Dedifferentiated amniotic fluid mesenchymal stem cell (primary cell): Measurements from ENCODE around the gene HTRA1.

ENCODE experiments used
- DNase-seq: peaks from one replicate; pipeline ENCODE4 v3.0.0-alpha.2; 2016; ENCODE audit errors: extremely low spot score

The HTRA1 gene

DNA sequence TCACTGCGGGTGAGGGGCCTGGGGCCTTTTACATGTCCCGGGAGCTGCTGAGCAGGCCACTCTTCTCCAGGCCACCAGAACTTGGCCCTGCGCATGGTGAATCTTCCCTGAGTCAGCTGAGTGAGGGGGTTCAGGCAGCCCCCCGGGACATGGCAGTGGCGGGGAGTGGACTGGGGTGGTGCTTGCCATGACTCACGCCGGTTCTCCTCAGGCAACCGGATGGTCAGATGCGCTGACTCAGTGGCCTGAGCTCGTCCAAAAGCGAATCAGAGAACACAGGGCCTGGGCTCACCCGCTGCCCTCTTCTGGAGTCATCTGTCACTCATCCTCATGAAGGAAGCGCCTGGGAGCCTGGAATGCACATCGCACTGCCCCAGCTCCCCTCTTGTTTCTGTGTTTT, 33.5 kb downstream of the HTRA1 start:
- DNase-seq, result peak; percentile 80

DNA sequence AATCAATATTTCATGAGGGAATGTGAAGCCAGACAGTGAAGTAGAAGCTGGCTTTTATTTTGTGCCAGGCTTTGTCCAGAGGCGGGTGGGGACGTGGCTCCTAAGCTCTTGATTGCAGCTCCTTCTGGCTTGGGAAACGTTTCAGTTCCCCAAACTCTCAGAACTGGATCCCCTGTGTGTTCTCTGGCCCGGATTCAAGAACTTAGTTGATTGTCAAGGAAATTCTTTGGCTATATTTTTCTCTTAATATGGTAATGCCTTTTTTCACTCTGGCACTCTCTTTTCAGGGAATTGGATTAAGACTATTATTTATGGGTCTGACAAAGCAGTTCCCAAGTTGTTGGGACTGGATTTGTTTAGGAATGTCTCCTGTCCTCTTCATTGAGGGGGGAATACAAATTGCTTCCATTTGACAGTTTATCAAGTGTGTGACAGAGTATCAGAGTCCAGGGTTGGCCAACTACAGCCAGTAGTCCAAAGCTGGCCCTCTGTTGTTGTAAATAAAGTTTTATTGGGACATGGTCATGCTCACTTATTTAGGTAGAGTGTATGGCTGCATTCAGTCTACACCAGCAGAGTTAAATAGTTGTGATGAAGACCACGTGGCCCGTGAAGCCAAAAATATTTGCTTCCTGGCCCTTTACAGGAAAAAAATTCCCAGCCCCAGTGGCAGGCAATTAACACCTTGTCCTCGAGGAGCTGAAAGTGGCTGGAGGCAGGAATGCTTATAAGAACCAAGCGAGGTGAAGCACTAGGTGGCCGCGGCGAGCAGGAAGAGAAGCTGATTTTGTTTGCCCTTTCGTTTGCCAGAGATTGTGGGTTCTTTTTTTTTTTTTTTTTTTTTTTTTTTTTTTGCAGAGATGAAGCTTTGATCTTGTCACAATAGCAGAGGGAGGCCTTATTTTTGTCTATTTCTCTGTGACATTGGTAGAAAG, 34.3 kb downstream of the HTRA1 start:
- DNase-seq, result peak; percentile 84

DNA sequence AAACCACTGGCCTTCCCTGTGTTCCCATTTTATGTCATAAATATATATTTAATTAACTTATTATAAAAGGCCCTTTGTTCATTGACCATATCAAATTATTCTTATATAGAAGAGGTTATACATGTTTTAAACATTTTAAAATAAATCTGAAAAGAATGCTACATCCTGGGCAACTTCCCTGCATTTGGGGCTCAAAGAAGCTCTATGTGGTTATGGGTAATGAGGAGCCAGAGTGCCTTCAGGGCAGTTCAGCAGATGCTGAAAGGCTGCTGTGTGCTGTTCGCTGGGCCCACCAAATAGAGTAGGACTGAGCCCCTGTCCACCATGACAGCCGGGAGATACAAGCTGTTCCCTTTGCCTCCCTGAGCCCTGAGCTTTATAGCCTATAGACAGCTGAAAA, 35.9 kb downstream of the HTRA1 start:
- no peak for DNase-seq

DNA sequence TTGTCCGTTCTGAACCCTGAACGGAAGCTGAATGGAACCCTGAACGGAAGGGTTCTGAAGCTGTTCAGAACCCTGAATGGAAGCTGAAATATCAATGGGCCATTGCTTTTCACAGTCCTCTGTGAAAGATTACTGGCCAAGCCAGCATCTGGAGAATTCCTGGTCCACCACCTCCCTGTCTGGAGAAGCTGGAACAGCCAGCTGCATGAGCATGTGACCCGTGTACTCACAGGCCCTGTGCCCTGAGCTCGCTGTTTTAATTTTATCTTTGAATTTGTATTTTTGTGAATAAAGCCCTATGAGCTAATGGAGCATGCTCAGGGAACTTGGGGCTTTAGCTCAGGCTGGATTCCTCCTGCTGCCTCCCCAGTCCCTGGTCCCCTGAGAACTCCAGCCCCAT, 37.2 kb downstream of the HTRA1 start:
- DNase-seq, result no peak

DNA sequence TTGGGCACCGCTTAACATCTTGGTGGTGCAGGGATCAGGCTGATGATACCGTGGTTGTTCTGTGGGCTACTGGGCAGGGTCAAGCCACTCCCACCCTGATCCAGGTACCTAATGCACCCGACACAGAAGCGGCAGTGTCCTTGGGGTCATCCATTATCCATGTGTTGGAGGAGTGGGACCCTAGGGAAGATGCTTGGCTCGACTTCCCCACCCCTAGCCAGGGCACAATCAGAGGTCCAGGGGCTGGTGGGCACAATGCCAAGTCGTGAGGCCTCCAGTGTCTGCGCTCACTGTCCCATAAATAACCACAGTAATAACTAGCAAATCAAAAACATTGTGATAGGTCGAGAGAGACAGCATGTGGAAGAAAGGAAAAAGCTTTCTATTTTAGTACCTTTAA, 37.7 kb downstream of the HTRA1 start:
- DNase-seq, result no peak

DNA sequence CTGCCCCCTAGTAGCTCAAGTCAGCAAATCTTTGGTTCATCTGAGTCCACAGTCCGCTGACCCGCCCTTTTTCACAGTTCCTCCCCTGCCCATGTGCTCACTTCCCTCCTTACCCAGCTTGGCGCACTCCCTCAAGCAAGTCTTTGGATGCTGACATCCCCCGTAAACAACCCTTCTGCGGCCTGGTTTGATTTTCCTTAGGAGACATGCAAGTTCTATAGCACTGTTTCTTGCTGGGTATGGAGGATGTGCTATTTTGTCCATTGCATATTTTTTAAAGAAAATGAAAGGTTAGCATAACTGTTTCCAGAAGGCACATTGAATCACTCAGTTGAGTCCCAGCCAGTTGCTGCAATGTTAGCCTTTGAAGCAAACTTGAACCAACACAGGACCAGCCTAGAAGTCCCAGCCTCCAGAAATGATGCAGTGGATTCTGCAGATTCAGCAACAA, 38.2 kb downstream of the HTRA1 start:
- peak; percentile 63 for DNase-seq

DNA sequence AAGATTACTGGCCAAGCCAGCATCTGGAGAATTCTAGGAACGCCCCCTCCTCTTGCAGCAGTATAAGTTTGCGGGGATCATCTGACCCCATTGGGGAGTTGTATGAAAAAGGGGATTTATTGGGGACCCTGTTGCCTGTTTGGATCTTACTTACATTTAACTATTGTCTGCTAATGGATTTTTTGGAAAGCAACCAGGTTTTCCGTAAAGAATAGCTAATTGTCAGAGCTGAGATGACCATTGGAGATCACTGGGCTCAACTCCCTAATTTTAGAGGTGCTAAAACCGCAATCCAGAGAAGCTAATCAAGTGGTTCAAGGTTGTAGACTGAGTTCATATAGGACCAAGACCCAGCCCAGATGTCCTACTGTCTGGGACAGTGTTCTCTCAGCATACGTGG, 38.8 kb downstream of the HTRA1 start:
- no peak for DNase-seq

DNA sequence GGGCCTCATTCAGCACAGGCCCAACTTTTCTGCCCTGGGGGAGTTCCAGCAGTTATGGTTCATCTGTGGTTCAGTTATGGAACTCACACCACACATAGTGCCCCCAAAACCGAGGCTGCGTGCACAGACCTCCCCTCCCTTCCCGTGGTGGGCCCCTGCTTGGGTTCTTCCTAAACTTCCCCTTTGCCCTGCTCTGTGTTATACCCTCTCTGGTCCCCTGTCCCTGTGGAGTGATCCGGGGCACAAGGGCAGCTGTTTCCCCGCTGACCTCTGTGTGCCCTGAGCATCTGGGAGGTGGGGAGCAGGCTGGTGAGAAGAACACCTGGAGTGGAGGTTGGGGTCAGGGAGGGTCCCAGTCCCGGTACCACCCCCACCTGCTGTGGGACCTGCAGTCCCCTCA, 39.4 kb downstream of the HTRA1 start:
- no peak for DNase-seq

DNA sequence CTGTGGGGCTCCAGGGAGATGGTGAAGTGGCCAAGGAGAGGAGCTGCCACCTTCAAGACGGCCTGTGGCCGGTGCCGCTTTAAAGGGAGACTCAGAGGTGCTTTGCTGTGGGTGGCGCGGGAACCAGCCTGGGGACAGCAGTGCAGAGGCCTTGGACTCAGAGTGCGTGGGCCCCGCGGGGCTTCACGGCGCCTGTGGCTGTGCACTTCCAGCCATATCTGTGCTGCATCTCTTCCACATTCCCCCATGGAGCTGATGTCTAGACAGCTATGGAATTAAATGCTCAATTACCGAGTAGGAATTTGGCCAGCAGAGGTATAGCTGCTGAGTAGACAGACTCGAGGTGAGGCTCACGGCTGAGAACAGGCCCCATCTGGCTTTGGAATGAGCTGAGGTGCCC, 41.7 kb downstream of the HTRA1 start:
- no peak for DNase-seq

DNA sequence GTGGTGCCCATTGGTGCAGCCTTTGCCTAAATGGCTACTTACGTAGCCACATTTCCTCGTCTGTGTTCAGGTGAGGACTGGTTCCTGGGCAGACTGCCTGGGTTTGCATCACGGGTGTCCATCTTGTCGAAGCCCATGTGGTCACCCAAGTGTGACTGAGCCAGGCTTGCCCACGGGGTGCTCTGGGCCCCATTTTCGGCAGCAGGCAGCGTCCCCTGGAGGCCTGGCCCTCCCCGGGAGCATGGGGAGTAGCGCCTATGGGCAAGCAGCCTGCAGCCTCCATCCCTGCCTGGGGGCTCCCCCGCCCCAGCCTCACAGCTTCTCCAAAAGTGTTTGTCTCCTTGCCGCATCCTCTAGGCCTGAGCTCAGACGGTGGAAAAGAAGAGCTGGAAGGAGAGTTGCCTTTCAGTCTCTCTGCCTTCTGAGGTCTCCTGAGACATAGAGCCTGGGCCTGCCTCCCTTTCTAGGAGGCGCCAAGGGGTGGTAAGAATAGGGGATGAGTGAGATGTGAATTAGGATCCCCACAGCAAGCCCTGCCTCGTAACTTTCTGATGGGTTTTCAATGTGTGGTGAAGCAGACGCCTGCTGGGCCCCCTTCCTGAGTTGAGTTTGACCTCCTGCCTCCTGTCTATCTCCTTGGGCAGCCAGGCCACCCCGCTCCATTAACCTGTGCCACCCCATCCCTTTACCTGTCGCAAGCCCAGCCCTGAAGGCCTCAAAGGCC, 42.7 kb downstream of the HTRA1 start:
- DNase-seq, result no peak

DNA sequence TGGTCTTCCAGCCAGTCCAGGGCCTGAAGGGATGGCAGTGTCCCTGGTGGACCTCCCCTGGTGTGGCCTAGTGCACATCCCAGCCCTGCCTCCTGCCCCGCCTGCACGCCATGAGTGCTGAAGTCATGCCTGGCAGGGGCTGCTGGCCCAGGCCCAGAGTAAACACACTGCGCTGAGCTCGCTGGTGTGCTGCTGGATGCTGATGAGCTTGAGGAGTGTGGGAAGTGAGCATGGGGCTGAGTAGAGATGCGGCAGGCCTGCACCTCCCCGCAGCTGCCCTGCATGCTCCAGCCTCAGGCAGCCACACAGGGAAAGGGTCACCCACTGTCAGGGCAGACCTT, 43.2 kb downstream of the HTRA1 start:
- peak; percentile 87 for DNase-seq

DNA sequence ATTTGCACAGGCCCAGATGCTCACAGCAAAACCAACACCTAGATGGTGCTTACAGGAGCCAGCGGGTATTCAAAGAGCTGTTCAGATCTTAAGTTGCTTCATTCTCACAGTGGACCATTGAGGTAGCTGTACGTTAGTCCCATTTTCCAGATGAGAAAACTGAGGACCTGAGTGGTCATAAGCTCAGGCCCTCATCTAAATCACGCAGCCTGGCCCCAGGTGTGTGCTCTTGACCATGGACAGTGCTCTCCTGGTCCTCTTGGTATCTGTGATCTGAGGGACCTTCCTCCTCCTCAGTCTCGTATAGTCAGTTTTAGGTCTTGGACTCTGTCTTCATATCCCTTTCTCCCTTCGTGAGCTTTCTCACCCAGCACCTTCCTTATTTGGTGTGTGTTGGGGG, 43.7 kb downstream of the HTRA1 start:
- no peak for DNase-seq

DNA sequence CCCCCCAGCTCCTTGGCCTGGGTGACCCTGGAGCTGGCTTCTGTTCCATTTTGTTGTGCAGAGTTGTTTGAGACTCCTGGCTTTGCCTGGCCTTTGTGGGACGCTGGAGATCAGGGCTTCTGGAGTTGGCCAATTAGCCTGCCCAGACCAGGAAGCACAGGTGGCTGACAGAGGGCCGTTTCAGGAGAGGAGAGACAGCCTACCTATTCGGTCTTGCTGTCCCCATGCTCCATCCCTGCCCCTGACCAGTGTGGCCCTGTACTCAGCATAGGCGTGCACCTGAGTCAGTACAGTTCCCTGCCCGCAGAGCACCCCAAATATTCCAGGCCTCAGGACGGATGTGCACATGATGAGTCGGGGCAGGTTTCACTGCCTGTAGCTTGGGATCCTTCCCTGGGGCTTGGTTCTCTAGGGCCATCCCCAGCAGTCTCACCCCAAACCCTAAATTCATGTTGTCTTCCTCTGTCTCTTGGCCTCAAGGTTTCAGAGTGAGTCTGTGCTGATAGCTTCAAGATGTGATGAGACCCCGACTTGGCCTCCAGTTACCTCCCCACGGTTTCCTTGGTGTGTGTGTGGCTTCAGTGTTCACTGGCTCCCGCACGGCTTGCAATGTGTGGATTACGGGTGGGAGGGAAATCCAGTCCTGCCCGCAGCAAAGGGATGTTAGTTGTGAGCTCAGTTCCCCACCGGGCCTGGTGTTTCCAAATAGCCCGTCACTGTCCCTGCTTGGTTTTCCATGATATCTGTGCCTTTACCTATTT, 44.7 kb downstream of the HTRA1 start:
- DNase-seq, result no peak

DNA sequence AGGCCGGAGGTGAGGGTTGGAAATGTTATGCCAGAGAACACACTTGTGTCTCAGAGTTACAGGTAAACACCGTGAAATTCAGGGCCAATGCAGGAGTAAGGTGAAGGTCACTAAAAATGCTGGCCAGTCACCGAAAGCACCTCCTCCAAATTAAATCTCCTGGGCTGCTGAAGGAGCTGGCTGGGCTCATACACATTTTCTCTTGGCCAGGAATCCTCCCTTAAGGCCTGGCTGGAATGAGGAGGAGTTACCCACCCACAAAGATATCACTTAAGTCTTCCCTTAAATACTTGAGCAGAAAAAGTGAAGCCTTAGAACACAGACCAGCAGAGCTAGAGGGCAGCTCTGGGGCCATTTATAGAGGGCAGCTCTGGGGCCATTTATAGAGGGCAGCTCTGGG, 46.3 kb downstream of the HTRA1 start:
- DNase-seq, result no peak

DNA sequence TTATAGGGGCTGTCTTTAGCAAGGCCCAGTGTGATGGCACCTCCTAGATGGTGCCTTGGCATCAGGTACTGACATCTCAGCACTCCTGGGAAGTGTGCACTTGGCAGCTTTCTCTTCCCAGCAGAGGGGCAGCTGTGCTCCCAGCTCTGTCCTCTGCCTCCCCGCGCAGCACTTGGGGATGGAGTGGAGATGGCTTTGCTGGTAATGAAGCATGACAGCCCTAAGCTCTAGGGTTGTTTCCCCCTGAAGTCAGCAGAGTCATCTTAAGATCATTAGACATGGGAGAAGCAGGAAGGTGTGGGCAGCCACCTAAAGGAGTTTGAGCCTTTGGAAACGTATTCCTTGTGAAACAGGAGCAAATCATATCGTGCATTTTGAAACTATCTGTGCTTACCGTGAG, 46.7 kb downstream of the HTRA1 start:
- no peak for DNase-seq

DNA sequence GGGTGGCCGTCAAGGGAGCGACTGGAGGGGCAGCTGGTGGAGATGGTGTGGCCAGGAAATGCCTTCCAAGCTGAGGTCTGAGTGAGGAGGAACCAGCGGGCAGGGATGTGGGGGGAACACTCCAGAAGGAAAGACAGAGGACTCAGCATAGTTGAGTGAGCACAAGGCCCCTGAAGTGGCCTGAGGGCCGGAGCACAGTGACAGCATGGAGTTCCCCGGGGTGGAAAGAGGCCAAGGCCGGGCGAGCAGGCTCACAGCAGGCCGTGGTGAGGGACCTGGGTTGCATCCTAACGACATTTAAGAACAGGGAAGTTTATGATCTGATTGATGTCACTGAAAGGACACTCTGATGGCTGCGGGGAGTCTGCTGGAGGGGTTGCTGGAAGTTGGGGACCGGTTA, 48.0 kb downstream of the HTRA1 start:
- no peak for DNase-seq

DNA sequence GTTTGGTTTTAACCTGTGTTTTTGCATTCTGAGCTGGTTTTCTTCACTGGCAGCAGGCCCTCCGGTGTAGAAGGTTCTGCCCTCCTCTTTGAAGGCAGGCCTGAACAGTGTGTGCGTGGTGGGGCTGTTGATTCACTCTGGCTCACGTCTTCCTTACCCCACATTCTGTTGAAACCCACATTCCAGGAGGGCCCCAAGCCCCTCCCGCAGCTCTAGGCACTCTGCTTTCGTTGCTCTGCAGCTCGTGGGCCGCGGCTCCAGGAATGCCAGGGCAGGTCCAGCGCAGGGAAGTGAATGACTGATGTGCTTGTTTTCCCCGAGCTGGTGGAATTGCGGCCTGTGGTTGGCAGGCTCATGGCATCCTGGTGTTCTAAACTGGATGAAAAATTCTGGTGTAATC, 49.0 kb downstream of the HTRA1 start:
- DNase-seq, result no peak

DNA sequence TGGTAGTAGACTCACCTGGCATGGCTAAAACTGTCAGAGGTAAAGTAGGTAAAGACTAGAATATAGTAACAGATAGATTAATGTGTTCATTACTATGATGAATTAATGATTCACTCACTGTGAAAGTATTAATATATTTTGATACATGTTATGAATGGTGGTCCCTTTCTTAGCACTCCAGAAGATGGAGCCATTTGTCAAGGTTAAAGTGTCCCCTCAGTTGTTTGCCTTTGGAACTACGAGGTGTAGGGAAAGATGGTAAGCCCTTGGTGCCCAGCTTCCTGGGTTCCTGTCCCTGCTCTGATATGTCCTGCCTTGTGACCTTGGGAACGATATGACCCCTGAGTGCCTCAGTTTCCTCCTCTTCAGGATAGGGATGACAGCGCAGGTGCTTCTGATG, 49.4 kb downstream of the HTRA1 start:
- no peak for DNase-seq

DNA sequence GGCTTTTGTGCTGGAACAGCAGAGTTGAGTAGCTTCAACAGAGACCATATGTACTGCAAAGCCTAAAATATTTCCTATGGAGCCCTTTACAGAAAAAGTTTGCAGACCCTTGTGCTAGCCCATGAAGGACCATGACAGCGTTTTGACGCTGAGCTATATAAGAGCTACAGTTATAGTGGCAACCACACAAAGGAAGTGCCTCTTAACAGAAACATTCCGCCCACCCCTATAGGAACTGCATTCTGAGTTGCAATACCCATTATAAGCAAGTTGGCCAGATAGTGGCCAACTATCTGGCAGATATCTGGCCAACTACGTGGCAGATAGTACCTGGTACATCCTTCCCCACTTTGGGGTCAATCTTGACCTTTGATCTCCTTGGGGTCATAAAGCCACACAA, 51.7 kb downstream of the HTRA1 start:
- no peak for DNase-seq

DNA sequence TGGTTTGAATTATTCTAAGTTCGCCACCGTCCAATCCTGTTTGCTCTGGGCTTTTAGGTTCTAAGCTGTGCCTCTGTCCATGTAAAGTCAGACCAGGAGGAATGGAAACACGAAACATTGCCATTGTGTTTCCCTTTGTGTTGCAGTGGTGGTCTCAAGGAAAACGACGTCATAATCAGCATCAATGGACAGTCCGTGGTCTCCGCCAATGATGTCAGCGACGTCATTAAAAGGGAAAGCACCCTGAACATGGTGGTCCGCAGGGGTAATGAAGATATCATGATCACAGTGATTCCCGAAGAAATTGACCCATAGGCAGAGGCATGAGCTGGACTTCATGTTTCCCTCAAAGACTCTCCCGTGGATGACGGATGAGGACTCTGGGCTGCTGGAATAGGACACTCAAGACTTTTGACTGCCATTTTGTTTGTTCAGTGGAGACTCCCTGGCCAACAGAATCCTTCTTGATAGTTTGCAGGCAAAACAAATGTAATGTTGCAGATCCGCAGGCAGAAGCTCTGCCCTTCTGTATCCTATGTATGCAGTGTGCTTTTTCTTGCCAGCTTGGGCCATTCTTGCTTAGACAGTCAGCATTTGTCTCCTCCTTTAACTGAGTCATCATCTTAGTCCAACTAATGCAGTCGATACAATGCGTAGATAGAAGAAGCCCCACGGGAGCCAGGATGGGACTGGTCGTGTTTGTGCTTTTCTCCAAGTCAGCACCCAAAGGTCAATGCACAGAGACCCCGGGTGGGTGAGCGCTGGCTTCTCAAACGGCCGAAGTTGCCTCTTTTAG, 52.9 kb downstream of the HTRA1 start:
- DNase-seq, result no peak

DNA sequence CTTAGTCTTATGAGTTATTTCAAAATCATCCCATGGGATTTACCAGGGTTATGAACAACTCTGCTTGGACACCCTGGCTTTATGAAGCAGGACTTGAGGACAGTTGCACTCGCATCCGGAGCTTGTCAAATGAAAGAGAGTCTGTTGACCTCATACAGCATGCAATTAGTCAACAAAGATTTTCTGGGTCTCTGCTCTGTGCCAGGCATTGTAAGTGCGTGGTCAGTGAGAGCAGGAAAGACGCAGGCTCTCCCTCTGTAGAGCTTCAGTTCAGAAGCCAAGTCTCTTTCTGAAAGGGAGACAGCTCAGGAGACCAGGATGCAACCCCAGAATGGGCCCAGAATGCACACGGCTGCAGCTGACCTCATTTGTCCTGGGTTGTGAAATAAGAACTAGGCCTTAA, 53.7 kb downstream of the HTRA1 start:
- DNase-seq, result no peak
